Upper lobe of left lung (tissue), 4 donors: ENCODE measurements around the gene NOB1.

Source experiments
- POLR2A ChIP-seq, 4 donors: fragments of 450-650 bp; IDR thresholded peaks; one replicate each; pipeline ENCODE4 v1.5.1; 2016 to 2017; ENCODE audit warnings: antibody characterized with exemption in 4 of 4, mild to moderate bottlenecking in 2 of 4
- TF ChIP-seq, protein P1 (sequence below), 6 experiments: fragments of 450-650 bp in 4 of 6; fragments of 200-600 bp in 2 of 6; sonication (generic) in 2 of 6; IDR thresholded peaks; one replicate each; pipeline ENCODE4 v1.5.1; 2016 to 2019; ENCODE audit warnings: antibody characterized with exemption in 6 of 6

DNA sequence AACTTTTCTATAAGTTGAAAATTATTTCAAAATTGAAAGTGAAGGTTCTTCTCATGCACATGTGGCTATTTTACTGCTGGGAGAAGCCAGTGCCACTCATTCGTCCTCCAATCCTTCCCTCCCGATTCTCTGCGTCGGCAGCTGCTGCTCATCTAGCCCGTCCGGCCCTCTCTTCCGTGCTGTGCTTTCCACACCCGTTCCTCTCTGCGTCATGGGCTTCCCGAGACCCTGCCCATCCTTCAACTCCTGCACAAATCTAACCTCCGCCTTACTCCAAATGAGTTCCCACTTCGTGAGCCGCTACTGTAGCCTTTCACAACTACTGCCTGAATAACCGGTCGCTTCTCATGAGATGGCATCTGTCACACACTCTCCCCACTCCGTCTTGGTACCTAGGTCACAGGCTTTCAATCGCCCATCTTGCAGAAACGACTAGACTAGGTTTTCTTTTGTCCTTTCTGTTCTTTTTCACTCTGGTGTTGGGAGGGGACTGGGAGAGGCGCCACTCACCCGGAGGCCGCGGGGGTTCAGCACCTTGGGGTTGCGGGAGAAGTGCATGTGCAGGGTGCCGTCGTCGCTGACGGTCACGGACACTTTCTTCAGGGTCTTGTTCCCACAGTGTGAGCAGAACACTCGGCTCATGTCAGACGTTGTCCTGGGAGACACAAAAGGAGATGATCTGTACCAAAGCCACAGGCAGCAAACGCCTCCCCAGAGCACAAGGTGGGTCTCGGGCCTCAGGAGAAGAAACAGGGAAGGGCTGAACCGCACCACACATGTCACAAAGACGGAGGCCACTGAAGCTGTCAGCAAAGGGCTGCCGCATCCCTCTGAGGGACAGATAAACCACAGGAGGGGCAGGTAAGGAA is 10.1 kb downstream of the NOB1 start:
- TF ChIP-seq, protein P1, sequence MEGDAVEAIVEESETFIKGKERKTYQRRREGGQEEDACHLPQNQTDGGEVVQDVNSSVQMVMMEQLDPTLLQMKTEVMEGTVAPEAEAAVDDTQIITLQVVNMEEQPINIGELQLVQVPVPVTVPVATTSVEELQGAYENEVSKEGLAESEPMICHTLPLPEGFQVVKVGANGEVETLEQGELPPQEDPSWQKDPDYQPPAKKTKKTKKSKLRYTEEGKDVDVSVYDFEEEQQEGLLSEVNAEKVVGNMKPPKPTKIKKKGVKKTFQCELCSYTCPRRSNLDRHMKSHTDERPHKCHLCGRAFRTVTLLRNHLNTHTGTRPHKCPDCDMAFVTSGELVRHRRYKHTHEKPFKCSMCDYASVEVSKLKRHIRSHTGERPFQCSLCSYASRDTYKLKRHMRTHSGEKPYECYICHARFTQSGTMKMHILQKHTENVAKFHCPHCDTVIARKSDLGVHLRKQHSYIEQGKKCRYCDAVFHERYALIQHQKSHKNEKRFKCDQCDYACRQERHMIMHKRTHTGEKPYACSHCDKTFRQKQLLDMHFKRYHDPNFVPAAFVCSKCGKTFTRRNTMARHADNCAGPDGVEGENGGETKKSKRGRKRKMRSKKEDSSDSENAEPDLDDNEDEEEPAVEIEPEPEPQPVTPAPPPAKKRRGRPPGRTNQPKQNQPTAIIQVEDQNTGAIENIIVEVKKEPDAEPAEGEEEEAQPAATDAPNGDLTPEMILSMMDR (IDR thresholded peaks at IDR 0.05) = no peak
- TF ChIP-seq POLR2A (IDR thresholded peaks at IDR 0.05) = no peak
